Suprapubic skin (tissue), 4 donors: ENCODE measurements around the gene HBA1. TPM values are rescaled to one million over a fixed set of nuclear protein-coding genes. Genes with fewer than 3 reads are reported as not detected.
"Not testable (repeated sequence)": the region's sequence is repeated elsewhere in the genome, so short reads cannot be mapped to it uniquely, and the experiment has no call there.

ENCODE experiments used
- DNase-seq, 2 donors: peaks; one replicate each; pipeline ENCODE4 v3.0.0-alpha.2; 2019; ENCODE audit warnings: low spot score in 2 of 2
- H3K27ac ChIP-seq: fragments of 200-600 bp; sonication (generic); one replicate; pipeline ENCODE4 v1.5.1; 2019
- H3K27me3 ChIP-seq: fragments of 200-600 bp; sonication (generic); one replicate; pipeline ENCODE4 v1.5.1; 2019
- H3K36me3 ChIP-seq: fragments of 200-600 bp; sonication (generic); one replicate; pipeline ENCODE4 v1.5.1; 2019
- H3K4me1 ChIP-seq: fragments of 200-600 bp; sonication (generic); one replicate; pipeline ENCODE4 v1.5.1; 2019
- H3K4me3 ChIP-seq: fragments of 200-600 bp; sonication (generic); one replicate; pipeline ENCODE4 v1.5.1; 2019; ENCODE audit warnings: mild to moderate bottlenecking
- H3K9me3 ChIP-seq: fragments of 200-600 bp; sonication (generic); one replicate; pipeline ENCODE4 v1.5.1; 2019
- EP300 ChIP-seq: sonication (generic); formaldehyde crosslinking; IDR thresholded peaks from one replicate; pipeline ENCODE4 v1.6.1; 2017; ENCODE audit warnings: antibody characterized with exemption
- POLR2A ChIP-seq, 2 donors: fragments of 450-650 bp; IDR thresholded peaks; one replicate each; pipeline ENCODE4 v1.6.1; 2017; ENCODE audit warnings: antibody characterized with exemption in 2 of 2, mild to moderate bottlenecking in 2 of 2, moderate library complexity in 2 of 2
- POLR2AphosphoS5 ChIP-seq, 3 donors: sonication (generic); formaldehyde crosslinking; IDR thresholded peaks; one replicate each; pipeline ENCODE4 v1.6.1; 2017; ENCODE audit warnings: antibody characterized with exemption in 3 of 3
- WGBS: methylation state at CpG from one replicate; pipeline ENCODE4 v1.1.5; 2018; 5-methylcytosine and 5-hydroxymethylcytosine counted together
- total RNA-seq, 4 donors: library from RNA; depleted of rRNA; stranded (reverse); fragments of >200 nt; gene quantifications; one replicate each; pipeline ENCODE4 v1.1.0, GENCODE V29; 2016
- TF ChIP-seq, protein P1 (sequence below), 2 donors: fragments of 200-600 bp in 1 of 2; fragments of 450-650 bp in 1 of 2; sonication (generic) in 1 of 2; IDR thresholded peaks; one replicate each; pipeline ENCODE4 v1.5.1; 2016 to 2019; ENCODE audit warnings: antibody characterized with exemption in 2 of 2, mild to moderate bottlenecking in 1 of 2, moderate library complexity in 1 of 2

Gene HBA1
- total RNA-seq, 4 donors from 2014 or later: 10.5 to 265 (median 77.7) TPM

DNA sequence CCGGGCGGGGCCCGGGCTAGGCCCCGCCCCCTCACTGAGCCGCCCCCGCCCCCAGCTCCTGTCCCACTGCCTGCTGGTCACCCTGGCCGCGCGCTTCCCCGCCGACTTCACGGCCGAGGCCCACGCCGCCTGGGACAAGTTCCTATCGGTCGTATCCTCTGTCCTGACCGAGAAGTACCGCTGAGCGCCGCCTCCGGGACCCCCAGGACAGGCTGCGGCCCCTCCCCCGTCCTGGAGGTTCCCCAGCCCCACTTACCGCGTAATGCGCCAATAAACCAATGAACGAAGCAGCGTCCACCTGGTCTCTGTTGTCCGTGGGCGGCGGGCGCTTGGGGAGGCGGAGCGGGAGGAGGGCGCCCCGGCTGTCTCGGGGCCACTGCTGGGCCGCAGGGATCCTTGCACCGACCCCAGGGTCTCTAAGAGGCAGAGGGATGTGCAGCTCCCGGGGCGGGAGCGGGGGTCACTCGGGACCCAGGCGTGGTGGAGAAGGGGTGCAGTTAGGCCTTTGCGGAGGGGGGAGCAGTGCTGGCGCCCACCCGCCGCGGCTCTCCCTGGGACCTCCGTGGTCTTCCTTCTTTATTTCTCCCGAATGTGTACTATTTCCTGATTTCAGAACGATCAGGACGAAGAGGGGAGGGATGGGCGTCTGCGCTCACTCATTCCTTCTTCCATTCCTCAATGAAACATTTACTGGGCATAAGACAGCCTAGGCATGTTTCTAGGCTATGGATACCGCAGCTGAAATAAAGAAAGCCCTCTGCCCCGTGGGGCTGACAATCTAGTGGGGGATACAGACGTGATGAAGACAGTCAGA, 22.1 kb upstream of the HBA1 start:
- DNase-seq: no peak
- Histone ChIP-seq H3K4me3 (peak overlapping the region; percentile 48), H3K9me3 (no peaks in the 10 kb centered on the region), H3K27me3 (peaks cover 39% of the 10 kb centered on the region), H3K4me1 (peaks cover 10% of the 10 kb centered on the region), H3K27ac (no peak overlapping the region), H3K36me3 (no peaks in the 10 kb centered on the region)
- TF ChIP-seq POLR2AphosphoS5 (IDR thresholded peaks at IDR 0.05): no peak
- TF ChIP-seq, protein P1, sequence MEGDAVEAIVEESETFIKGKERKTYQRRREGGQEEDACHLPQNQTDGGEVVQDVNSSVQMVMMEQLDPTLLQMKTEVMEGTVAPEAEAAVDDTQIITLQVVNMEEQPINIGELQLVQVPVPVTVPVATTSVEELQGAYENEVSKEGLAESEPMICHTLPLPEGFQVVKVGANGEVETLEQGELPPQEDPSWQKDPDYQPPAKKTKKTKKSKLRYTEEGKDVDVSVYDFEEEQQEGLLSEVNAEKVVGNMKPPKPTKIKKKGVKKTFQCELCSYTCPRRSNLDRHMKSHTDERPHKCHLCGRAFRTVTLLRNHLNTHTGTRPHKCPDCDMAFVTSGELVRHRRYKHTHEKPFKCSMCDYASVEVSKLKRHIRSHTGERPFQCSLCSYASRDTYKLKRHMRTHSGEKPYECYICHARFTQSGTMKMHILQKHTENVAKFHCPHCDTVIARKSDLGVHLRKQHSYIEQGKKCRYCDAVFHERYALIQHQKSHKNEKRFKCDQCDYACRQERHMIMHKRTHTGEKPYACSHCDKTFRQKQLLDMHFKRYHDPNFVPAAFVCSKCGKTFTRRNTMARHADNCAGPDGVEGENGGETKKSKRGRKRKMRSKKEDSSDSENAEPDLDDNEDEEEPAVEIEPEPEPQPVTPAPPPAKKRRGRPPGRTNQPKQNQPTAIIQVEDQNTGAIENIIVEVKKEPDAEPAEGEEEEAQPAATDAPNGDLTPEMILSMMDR (IDR thresholded peaks at IDR 0.05): no peak
- no peak for TF ChIP-seq POLR2A (IDR thresholded peaks at IDR 0.05)
- TF ChIP-seq EP300: no peak
- 3% methylated on average over 8 of the region's 59 CpGs for WGBS

DNA sequence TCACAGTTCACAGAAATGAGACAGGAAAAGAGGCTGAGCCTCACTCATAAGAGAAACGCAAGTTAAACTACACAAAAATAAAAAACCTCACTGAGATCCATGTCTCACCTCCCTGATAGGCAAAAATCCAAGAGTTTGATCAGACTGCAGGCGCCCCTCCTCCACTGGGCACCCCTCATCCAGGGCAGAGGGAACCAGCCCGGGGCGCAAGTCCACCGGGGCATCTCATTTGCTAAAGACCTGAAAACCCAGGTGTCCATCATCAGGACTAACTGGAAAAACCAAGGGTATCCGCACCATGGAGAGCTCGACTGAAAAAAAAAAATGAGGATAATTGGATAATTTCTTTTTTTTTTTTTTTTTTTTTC, 21.5 kb upstream of the HBA1 start:
- Histone ChIP-seq H3K27ac (no peak overlapping the region), H3K4me3 (peak overlapping the region; percentile 48), H3K36me3 (no peaks in the 10 kb centered on the region), H3K9me3 (no peaks in the 10 kb centered on the region), H3K27me3 (peaks cover 40% of the 10 kb centered on the region), H3K4me1 (peaks cover 10% of the 10 kb centered on the region)
- TF ChIP-seq POLR2A (IDR thresholded peaks at IDR 0.05): no peak
- TF ChIP-seq, protein P1 (IDR thresholded peaks at IDR 0.05): no peak
- TF ChIP-seq EP300: no peak
- no peak for TF ChIP-seq POLR2AphosphoS5 (IDR thresholded peaks at IDR 0.05)
- DNase-seq: no peak
- WGBS: 66% methylated on average over 7 of the region's 7 CpGs

- peaks cover 9% of the 10 kb centered on the region for H3K4me1 ChIP-seq
- H3K36me3 ChIP-seq: no peaks in the 10 kb centered on the region
- TF ChIP-seq EP300 (no peak), POLR2AphosphoS5 (IDR thresholded peaks at IDR 0.05) (no peak), POLR2A (IDR thresholded peaks at IDR 0.05) (no peak)
- TF ChIP-seq, protein P1 (IDR thresholded peaks at IDR 0.05): no peak
- H3K27ac ChIP-seq: no peak overlapping the region
- no peak for DNase-seq
- 49% methylated on average over 6 of the region's 6 CpGs for WGBS
- no peak overlapping the region for H3K4me3 ChIP-seq
- H3K9me3 ChIP-seq: no peaks in the 10 kb centered on the region
- H3K27me3 ChIP-seq: peaks cover 54% of the 10 kb centered on the region
Observed at GRCh38 chr16:159136-159849, 17.2 kb upstream of the HBA1 start.

GRCh38 chr16:160242-160641, 16.2 kb upstream of the HBA1 start:
- peaks cover 48% of the 10 kb centered on the region for H3K27me3 ChIP-seq

GRCh38 chr16:160691-161190, 15.7 kb upstream of the HBA1 start:
- 57% methylated on average over 11 of the region's 18 CpGs for WGBS
- H3K27me3 ChIP-seq: peaks cover 50% of the 10 kb centered on the region

More at GRCh38 chr16:160242-160641, 16.2 kb upstream of the HBA1 start:
- H3K4me1 ChIP-seq, H3K36me3 ChIP-seq, DNase-seq, H3K9me3 ChIP-seq, H3K4me3 ChIP-seq, H3K27ac ChIP-seq: not testable (repeated sequence)
- WGBS: 86% methylated on average over 7 of the region's 20 CpGs

More at GRCh38 chr16:160691-161190, 15.7 kb upstream of the HBA1 start:
- H3K27ac ChIP-seq: no peak overlapping the region
- DNase-seq: no peak
- TF ChIP-seq POLR2AphosphoS5 (IDR thresholded peaks at IDR 0.05) (no peak), EP300 (no peak)
- TF ChIP-seq, protein P1 (IDR thresholded peaks at IDR 0.05): no peak
- H3K9me3 ChIP-seq: no peaks in the 10 kb centered on the region
- peaks cover 8% of the 10 kb centered on the region for H3K4me1 ChIP-seq
- no peaks in the 10 kb centered on the region for H3K36me3 ChIP-seq
- H3K4me3 ChIP-seq: no peak overlapping the region
